Right cardiac atrium (tissue), 5 donors: Measurements from ENCODE around the gene DNAH8. TPM values are rescaled to one million over a fixed set of nuclear protein-coding genes. Genes with fewer than 3 reads are reported as not detected.
A peak's percentile ranks its signal among the peaks of the same experiment; 100 is the strongest.

Source experiments
- ATAC-seq, 2 donors: fragments of 200-7000 bp; cut with Tn5 transposase; one replicate each; pipeline versions ENCODE4 v1.8.0 to v1.9.1; 2020; ENCODE audit warnings: moderate library complexity in 2 of 2, mild to moderate bottlenecking in 1 of 2
- DNase-seq, 3 donors: peaks; one replicate each; pipeline ENCODE4 v3.0.0-alpha.2; 2020
- H3K27ac ChIP-seq: one replicate; pipeline ENCODE4 v1.5.1; 2013; ENCODE audit warnings: mild to moderate bottlenecking, low read length, control low read depth, moderate library complexity
- H3K27me3 ChIP-seq: one replicate; pipeline ENCODE4 v1.6.1; 2013; ENCODE audit not compliant: control insufficient read depth, insufficient read depth
- H3K4me1 ChIP-seq: one replicate; pipeline ENCODE4 v1.6.1; 2013; ENCODE audit warnings: low read length; ENCODE audit not compliant: control insufficient read depth, insufficient read depth
- H3K4me3 ChIP-seq: one replicate; pipeline ENCODE4 v1.5.1; 2013; ENCODE audit warnings: low read length, control low read depth
- H3K9me3 ChIP-seq: one replicate; pipeline ENCODE4 v1.6.1; 2013; ENCODE audit warnings: low read length; ENCODE audit not compliant: control insufficient read depth
- WGBS: extraction: QIAGEN DNeasy Blood & Tissue Kit; methylation state at CpG from one replicate; pipeline ENCODE4 v1.1.7; 2013; 5-methylcytosine and 5-hydroxymethylcytosine counted together
- intact Hi-C, 4 donors: fragments of 100-400 bp; cut with DNase I; formaldehyde crosslinking; loops; one replicate each; pipeline versions ENCODE4 v1.11.0 to v1.14.0; 2022 to 2023
- polyA plus RNA-seq: library from polyadenylated mRNA; stranded (reverse); fragments of 200-250 nt; gene quantifications from one replicate; pipeline ENCODE4 v1.2.3, GENCODE V29; 2013
- total RNA-seq, 4 donors: library from RNA; stranded (reverse); fragmentation: NEBNext Ultra II Directional; extraction: Animal tissue kit (Norgen Biotek cat#: 25700); gene quantifications; one replicate each; pipeline ENCODE4 v1.2.1, GENCODE V29; 2021
- donor health status: healthy with polysubstance abuse.
- donor health status: DM: no; HTN: yes; CAD: no.
- donor health status: DM: no; HTN: no; CAD: no.
- donor health status: DM: no; HTN: yes; CAD: no; lungs with severe emphysema.
- donor health status: DM: yes; HTN: yes; CAD: no.

DNAH8 gene
- total and polyA plus RNA-seq, 5 donors, result not detected

- 92% methylated on average over 2 of the region's 2 CpGs for WGBS
- Histone ChIP-seq H3K27ac (no peak overlapping the region), H3K4me3 (no peak overlapping the region), H3K27me3 (no peaks in the 10 kb centered on the region), H3K4me1 (no peaks in the 10 kb centered on the region), H3K9me3 (no peaks in the 10 kb centered on the region)
- ATAC-seq, result no peak
- DNase-seq, result no peak
- intact Hi-C loops, result no loop called here
Observed at GRCh38 chr6:38847497-38847896, 132.4 kb downstream of the DNAH8 start.

DNA sequence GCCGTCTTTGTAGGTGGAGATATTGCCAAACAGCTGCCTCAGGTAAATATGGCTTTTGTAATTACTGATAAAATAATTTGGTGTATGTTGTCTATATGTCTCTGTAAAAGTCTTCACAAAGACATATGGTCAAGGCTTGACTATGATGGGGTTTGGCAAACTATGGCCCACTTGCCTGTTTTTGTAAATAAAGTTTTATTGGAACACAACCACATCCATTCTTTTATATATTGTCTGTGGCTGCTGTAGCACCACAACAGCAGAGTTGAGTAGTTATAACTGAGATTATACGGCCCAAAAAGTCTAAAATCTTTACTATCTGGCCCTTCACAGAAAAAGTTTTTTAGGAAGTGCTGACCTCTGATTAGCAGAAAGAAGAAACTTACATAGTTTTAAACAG, 133.6 kb downstream of the DNAH8 start:
- Histone ChIP-seq H3K27ac (no peak overlapping the region), H3K9me3 (no peaks in the 10 kb centered on the region), H3K27me3 (no peaks in the 10 kb centered on the region), H3K4me3 (no peak overlapping the region), H3K4me1 (no peaks in the 10 kb centered on the region)
- DNase-seq, result no peak
- intact Hi-C loops, result no loop called here
- WGBS, result 86% methylated on average over 2 of the region's 2 CpGs
- ATAC-seq, result no peak

- 56% methylated on average over 3 of the region's 3 CpGs for WGBS
- intact Hi-C loops, result no loop called here
- Histone ChIP-seq H3K4me1 (no peaks in the 10 kb centered on the region), H3K27ac (no peak overlapping the region), H3K27me3 (no peaks in the 10 kb centered on the region), H3K4me3 (no peak overlapping the region), H3K9me3 (no peaks in the 10 kb centered on the region)
- no peak for DNase-seq
- no peak for ATAC-seq
Observed at GRCh38 chr6:38852215-38852614, 137.1 kb downstream of the DNAH8 start.

- intact Hi-C loops, result no loop called here
- DNase-seq (no peak), ATAC-seq (no peak)
- no peaks in the 10 kb centered on the region for H3K27me3 ChIP-seq
- H3K4me3 ChIP-seq, result no peak overlapping the region
- 90% methylated on average over 2 of the region's 2 CpGs for WGBS
- no peaks in the 10 kb centered on the region for H3K4me1 ChIP-seq
- no peaks in the 10 kb centered on the region for H3K9me3 ChIP-seq
- no peak overlapping the region for H3K27ac ChIP-seq
Observed at GRCh38 chr6:38853236-38853635, 138.1 kb downstream of the DNAH8 start.

DNA sequence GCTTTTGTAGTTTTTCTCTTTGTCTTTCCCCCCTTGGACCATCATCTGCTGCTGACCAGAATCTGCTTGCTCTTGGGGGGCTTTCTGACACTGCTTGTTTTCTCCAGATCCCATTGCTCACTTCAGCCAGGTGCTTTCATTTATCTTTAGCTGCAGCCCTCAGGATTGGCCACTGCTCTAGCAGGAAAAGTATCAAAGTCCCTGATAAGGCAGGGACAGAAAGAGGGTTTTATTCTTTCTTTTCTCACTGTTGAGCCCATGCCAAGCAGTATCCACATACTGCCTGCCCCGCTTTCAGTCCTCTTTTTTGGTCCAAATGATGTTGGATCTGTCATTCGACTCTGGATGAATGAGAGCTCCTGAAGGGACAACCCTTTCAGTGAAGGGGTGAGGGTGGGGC, 141.4 kb downstream of the DNAH8 start:
- Histone ChIP-seq H3K27me3 (no peaks in the 10 kb centered on the region), H3K4me3 (no peak overlapping the region), H3K9me3 (no peaks in the 10 kb centered on the region), H3K27ac (no peak overlapping the region), H3K4me1 (no peaks in the 10 kb centered on the region)
- intact Hi-C loops, result no loop called here
- no peak for DNase-seq
- no peak for ATAC-seq
- WGBS, result 66% methylated on average over 2 of the region's 2 CpGs

- no peaks in the 10 kb centered on the region for H3K27me3 ChIP-seq
- H3K27ac ChIP-seq, result no peak overlapping the region
- H3K4me1 ChIP-seq, result no peaks in the 10 kb centered on the region
- intact Hi-C loops, result no loop called here
- no peak for ATAC-seq
- DNase-seq, result no peak
- no peaks in the 10 kb centered on the region for H3K9me3 ChIP-seq
- H3K4me3 ChIP-seq, result no peak overlapping the region
- WGBS, result 82% methylated on average over 5 of the region's 5 CpGs
Observed at GRCh38 chr6:38857815-38858214, 142.7 kb downstream of the DNAH8 start.

GRCh38 chr6:38860041-38860440, 144.9 kb downstream of the DNAH8 start:
- H3K27me3 ChIP-seq, result no peaks in the 10 kb centered on the region
- 80% methylated on average over 2 of the region's 2 CpGs for WGBS
- H3K4me3 ChIP-seq, result no peak overlapping the region
- no peak for ATAC-seq
- intact Hi-C loops, result no loop called here
- H3K27ac ChIP-seq, result no peak overlapping the region
- H3K4me1 ChIP-seq, result no peaks in the 10 kb centered on the region
- no peak for DNase-seq
- no peaks in the 10 kb centered on the region for H3K9me3 ChIP-seq

DNA sequence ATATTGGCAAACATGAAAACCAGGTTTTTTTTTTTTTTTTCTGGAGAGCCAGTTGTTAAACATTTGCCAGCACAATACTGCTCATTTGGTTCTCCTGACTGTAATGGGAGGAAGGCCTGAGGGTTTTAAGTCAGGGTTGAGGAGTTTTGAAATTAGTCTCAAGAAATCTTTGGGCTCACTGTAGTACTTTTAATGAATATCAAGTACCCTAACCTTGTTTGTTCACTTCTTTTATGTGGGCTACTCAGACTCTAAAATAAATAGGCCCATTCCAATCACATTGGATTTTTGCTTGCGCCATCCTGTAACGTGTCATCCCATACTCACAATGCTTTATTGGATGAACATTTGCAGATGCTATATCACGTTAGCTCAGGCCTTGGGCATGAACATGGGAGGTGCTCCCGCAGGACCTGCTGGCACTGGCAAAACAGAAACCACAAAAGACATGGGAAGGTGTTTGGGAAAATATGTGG, 146.9 kb downstream of the DNAH8 start:
- WGBS, result 91% methylated on average over 4 of the region's 4 CpGs

DNA sequence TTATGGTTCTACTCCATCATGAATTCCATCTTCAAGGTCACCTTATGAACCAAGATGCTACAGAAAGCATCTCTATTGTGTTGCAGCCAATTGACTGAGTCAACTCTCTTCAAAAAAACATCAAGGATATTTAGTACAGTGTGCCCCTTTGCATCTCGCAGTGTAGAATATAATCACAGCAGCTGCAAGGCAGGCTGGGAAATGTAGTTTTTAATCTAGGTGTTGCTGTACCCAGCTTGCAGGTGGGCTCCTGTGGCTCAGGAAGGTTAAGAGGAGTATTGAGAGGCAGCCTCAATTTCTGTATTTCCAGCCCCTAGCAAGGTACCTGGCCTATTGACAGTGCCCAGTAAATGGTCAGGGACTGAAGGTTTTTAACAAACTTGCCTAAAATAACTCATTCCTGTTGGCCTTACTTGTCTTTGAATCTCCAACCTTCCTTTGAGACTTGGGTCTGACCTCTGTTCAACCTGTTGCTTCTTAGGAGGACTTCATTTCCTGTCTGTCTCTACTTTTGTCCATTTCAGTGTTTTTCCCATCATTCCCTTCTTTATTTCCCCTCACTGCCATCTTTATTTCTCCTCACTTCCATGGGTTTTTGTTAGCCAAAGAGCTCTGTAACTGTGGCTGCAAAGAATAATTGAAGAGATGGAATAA, 150.5 kb downstream of the DNAH8 start:
- WGBS, result 34% methylated on average over 1 of the region's 1 CpG
- no peak for ATAC-seq
- intact Hi-C loops, result no loop called here

More for the DNA sequence above, 146.9 kb downstream of the DNAH8 start:
- no peaks in the 10 kb centered on the region for H3K4me1 ChIP-seq
- intact Hi-C loops, result no loop called here
- DNase-seq (no peak), ATAC-seq (no peak)
- H3K27ac ChIP-seq, result no peak overlapping the region
- H3K4me3 ChIP-seq, result no peak overlapping the region
- H3K27me3 ChIP-seq, result no peaks in the 10 kb centered on the region
- H3K9me3 ChIP-seq, result no peaks in the 10 kb centered on the region

DNA sequence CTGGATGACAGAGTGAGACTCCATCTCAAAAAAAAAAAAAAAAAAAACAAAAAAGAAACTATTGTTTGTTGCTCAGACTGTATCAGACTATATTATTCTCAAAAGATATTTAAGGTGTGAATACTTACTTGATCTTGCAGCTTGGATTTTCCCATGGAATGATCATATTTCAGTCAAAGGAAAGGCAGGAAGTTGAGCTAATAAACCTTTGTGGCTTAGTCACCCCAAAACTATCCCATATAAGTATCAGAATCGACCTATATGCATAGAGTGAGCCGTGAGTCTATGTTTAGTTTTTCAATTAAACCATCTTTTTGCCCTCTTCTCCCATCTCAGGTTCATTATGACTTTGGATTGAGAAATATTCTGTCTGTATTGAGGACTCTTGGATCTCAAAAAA, 152.6 kb downstream of the DNAH8 start:
- intact Hi-C loops, result no loop called here
- Histone ChIP-seq H3K4me3 (no peak overlapping the region), H3K27me3 (peaks cover 2% of the 10 kb centered on the region), H3K27ac (no peak overlapping the region), H3K9me3 (no peaks in the 10 kb centered on the region), H3K4me1 (no peaks in the 10 kb centered on the region)
- ATAC-seq (no peak), DNase-seq (no peak)
- WGBS, result 80% methylated on average over 2 of the region's 2 CpGs

More for the DNA sequence above, 150.5 kb downstream of the DNAH8 start:
- Histone ChIP-seq H3K27me3 (peaks cover 2% of the 10 kb centered on the region), H3K4me1 (no peaks in the 10 kb centered on the region), H3K27ac (no peak overlapping the region), H3K4me3 (no peak overlapping the region), H3K9me3 (no peaks in the 10 kb centered on the region)
- DNase-seq, result no peak

DNA sequence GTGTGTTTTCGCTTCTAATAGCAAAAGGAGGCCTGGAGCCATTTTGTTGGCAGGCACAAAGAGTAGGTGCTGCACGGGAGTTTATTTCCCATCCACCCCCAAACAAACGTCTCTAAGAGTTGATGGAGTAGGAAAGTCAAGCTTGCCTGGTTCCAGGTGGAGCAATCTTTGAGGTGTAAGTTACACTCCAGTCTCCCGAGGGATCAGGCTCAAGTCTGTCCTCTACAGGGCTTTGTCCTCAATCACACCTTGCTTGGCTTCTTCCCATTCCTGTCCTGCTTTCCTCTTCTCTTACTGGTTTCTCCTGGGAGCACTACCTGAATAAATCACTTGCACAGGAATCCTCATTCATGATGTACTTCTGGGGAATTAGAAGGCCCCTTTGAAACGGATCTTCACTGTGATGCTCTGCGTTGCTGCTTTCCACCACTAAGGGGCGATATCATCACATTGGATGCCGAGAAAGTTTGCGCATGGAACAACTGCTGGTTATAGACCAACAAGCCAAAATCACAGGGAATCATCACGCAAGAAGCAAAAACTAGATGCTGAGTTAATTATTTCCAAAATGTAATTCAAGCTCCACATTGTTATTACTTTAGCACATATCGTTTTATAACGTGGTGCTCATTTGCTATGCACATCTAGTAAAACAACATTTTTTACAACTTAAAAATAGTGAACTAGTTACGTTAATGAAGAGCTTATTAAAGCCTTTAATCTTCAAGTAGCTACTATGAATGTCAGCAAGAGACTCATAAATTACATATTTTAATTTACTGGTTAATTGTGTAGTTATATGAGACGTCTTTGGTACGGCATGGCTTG, 156.8 kb downstream of the DNAH8 start:
- ATAC-seq (peak; percentile 49 to 60), DNase-seq (peak in 2 of 3 donors; percentile 20 to 61)
- Histone ChIP-seq H3K9me3 (no peaks in the 10 kb centered on the region), H3K4me1 (no peaks in the 10 kb centered on the region), H3K27ac (no peak overlapping the region), H3K4me3 (no peak overlapping the region), H3K27me3 (peaks cover 2% of the 10 kb centered on the region)
- intact Hi-C loops, result loop anchor here in 3 of 4 donors (5.0 to 10.0 kb wide), 3 partner anchors 63 to 433 kb away; no protein-coding TSS in a partner anchor
- WGBS, result 36% methylated on average over 15 of the region's 15 CpGs
